Measurements from ENCODE around the gene USP2.

Gene USP2

DNA sequence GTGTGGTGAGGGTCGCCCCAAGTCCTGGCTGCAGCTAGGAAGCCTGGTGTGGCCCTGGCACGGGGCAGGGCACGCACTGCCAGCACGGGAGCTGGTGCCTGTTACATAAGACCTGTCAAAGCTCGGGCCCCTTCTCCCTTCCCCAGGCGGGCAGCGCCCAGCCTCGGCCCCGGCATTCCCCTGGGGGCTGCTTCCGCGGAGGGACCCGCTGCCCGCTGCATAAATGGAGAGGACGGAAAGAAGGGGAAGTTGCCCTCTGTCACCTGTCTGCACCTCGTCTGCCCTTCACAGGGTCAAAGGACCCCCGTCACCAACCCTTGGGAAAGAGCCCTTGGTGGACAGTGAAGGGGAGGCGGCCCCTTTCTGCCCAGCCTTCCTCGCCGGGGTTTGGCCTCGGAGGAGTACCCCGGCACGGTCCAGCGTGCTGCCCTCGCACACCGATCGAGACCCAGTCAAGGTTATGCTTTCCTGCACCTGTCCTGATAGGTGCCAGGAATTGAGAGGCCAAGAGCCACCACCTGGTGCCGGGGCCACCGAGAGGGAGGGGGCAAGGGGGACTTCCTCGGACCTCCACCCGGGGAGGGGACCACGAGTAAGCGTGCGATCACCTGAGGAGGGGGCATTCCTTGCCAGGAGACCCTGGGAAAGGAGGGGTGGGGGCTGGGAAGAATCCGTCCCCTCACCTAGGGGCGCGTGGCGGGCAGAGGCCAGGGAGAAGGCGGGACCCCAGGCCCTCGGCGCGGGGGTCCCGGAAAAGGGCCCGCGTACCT, 18.2 kb downstream of the USP2 start:
- DNase-seq (ENCODE audit: low spot score), result no peak

DNA sequence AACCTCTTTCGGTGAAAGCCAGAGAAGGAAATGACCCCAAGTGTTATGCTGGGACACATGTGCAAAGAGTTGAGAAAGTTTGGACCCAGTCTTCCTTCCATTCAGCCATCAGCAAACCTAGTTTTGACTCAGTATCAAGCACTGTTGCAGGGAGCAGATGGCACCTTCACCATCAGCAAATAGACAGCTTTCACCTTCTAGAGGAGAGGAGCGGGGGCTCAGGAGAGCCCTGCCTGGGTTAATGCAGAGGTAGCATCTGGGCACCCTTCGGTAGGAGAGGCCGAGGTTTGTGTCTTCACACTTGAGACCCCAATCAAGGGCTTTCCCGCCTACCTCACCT, 18.8 kb downstream of the USP2 start:
- DNase-seq (ENCODE audit: low spot score), result no peak

- DNase-seq (ENCODE audit: low spot score), result no peak
Measured at GRCh38 chr11:119361941-119362725, 19.4 kb downstream of the USP2 start.

DNA sequence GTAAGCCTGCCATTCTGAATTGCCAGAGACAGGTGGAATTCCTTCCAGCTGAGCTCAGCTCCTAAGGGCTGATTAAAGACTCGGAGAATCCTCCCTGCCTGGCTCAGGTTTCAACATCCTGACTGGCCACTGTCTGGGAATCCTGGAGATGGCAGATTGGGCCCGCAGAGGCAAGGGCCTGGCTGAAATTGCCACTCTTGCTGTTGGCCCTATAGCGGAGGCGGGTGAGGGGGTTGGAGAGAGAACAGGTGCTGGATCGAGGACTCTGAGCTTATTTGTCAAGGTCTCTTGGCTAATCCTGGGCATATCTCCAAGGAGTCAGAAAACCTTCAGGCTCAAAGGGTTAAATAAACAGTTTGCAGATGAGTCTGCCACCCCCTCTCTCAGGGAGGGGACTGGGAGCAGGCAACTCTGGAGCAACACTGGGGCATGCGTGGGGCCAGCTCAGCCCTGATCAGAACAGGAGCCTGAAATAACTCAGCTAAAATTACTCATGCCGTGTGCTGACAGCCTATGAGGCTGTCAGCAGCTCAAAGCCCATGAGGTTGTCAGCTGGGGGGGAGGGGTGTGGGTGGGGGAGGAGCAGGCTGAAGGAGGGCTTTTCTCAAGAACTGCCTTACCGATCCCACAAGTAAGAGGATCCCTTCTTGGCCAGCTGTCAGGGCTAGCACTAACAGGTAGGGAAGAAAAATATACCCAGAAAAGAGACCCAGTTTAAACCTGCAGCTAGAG, 20.3 kb downstream of the USP2 start:
- DNase-seq (ENCODE audit: low spot score), result peak; percentile 93

DNA sequence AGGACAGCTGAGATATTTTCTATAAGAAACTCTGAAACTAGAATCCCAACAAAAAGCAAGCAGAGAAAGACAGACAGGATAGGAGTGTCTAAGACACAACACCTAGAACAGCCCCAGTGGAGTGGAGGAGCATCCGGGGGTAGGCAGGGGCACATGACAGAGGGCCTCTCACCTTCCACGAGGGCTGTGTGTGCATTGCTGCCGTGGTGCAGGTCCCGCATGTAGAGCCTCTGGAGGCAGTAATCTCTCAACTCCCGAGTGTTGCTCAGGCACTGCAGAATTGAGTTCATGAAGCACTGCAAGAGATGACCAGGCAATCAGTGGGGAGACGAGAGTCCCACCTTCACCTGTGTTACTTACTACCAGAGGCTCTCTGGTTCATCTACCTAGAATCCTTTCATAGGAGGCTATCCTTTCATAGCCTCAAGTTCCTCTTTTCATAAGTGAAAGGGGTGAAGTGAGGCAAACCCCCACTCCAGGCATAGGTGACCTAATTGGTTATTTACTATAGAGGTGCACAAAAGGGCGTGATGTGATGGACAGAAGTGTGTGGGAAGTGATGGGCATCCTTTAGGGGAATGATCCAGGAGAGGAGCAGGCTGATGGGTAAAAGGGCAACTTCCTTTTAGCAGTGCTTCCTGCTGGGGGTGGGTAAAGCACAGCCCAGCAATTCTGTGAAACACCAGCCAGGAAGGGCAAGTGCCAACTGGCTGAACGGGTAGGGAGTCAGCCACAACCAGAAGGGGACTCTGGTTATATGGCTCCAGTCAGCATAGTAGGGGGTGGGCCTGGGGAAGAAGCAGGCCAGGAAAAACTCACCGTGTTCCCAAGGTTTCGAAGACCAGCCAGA, 21.9 kb downstream of the USP2 start:
- DNase-seq (ENCODE audit: low spot score), result no peak

DNA sequence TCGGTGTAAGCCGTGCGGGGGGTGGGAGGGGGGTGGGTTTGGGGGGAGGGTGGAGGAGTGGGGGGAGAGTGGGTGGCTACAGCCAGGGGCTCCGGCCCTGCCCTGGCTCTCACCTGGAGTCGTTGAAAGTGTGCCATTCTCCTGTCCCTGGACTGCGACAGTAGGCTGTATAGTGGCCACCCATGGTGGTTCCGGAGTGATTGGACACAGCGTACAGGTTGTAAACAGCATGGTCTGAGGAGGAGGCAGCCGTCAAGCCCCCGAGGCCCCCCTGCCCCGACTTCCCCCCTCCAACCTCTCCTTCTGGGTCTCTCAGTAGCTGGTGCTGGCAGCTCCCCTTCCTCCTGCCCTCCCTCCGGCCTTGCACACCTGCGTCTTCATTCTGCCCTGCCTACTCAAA, 24.4 kb downstream of the USP2 start:
- no peak for DNase-seq (ENCODE audit: low spot score)

GRCh38 chr11:119356349-119357031, 25.0 kb downstream of the USP2 start:
- peak; percentile 82 for DNase-seq (ENCODE audit: low spot score)

- no peak for DNase-seq (ENCODE audit: low spot score)
Measured at GRCh38 chr11:119355091-119355843, 26.2 kb downstream of the USP2 start.

DNA sequence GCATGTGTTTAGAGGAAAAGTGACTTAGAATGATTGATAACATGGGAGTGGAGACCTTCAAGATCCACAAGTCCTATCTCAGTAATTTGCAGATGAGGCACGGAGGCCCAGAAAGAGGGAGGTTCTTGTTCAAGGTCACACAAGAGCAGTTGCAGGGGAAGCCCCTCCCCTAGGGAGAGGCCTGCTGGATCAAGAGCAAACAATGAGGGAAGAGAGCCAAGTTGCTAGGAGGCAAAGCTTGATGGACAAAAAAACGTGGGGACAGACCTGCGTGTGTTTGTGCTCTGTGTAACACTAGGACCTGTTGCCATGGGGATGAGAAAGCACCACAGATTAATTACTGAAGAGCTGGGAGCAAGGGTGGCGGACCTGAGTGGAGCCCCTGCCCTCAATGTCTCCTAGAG, 28.6 kb downstream of the USP2 start:
- DNase-seq (ENCODE audit: low spot score), result no peak

DNA sequence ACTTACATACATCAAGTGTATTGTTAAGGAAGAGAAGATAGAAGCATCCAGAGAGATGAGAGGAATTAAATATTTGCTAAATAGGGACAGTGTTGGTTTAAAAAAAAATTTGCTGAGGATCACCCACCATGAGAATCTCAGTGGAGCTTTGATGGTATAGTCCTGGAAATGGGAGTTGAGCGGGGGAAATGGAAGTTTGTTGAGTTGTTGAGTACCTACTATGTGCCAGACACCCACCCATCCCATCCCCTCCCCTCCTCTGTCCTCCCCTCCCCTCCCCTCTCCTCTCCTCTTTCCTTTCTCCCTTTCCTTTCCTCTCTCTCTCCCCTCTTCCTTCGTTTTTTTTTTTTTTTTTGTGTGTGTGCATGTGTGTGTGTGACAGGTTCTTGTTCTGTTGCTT, 30.3 kb downstream of the USP2 start:
- no peak for DNase-seq (ENCODE audit: low spot score)

DNA sequence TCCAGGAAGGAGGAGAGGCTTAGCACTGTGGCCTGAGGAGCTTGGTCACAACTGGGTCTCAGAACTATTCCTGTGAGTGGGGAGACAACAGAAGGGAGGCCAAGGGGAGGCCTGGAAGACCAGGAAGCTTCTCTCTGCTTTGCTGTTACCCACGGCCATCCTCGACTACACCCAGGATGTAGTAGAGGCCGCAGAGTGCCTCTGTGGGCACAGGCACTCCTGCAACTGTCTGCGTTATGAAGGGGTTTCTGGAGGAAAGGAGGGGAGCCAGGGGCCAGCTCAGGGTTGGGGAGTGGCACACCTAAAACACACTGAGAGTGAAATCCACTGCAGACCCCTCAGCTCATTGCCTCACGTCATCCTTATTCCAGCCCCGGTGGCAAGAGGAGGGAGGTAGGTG, 31.2 kb downstream of the USP2 start:
- DNase-seq (ENCODE audit: low spot score), result no peak

- DNase-seq (ENCODE audit: low spot score), result no peak
Measured at GRCh38 chr11:119347940-119348605, 33.4 kb downstream of the USP2 start.

- no peak for DNase-seq (ENCODE audit: low spot score)
Measured at GRCh38 chr11:119347242-119347641, 34.2 kb downstream of the USP2 start.

- DNase-seq (ENCODE audit: low spot score), result no peak
Measured at GRCh38 chr11:119346605-119347004, 34.9 kb downstream of the USP2 start, which contains the start of gene MFRP. TSS of gene MFRP (minus strand) at chr11:119346705. CDS start at chr11:119346513, 192 bp downstream.

DNA sequence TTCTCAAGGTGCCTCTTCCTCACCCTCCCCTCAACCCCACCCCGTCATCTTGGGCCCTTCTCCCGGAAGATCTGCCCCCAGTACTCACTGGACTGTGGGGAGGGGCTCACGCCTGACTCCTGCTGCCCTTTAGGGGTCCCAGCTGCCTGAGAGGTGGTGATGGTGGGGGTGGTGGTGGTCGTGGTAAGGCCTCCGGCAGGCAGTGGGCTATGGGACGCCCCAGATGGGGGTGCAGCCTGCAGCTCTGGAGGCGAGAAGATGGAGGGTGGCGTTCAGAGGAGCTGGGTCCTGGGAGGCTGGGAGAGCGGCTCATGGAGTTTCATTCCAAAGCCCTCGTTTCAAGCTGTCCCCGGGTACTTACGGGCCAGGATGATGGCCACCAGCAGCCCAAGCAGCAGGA, 35.8 kb downstream of the USP2 start:
- no peak for DNase-seq (ENCODE audit: low spot score)

DNA sequence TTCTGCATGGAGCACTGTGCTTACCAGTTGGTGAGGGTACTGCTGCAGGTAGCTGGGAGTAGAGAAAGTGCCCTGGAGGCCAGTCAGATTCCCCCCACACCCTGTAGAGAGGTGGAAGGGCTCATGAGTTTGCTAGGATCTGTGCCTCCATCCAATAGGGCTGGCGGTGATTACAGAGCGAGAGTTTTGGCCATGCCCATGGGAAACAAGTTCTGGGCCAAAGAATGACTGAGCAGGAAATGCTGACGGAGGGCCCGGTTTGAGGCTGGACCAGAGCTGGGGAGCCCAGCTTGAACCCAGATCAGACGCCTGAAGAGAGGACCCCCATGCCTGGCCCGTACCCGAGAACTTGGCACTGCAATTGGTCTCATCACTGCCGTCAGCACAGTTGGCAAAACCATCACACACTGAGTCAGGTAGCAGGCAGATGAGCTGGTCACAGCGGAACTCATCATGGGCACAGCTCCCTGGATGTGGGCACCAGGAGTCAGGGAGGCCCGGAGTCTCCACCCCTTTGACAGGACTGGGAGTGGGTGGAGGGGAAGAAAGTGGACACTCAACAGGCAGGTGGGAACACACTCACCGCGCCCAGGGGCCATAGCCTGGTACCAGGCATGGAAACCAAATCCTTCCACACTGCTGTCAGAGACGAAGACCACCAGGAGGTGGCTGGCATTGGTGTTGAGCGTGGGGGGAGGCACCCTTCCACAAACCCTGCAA, 37.0 kb downstream of the USP2 start:
- no peak for DNase-seq (ENCODE audit: low spot score)

GRCh38 chr11:119343726-119344125, 37.8 kb downstream of the USP2 start:
- DNase-seq (ENCODE audit: low spot score), result no peak

DNA sequence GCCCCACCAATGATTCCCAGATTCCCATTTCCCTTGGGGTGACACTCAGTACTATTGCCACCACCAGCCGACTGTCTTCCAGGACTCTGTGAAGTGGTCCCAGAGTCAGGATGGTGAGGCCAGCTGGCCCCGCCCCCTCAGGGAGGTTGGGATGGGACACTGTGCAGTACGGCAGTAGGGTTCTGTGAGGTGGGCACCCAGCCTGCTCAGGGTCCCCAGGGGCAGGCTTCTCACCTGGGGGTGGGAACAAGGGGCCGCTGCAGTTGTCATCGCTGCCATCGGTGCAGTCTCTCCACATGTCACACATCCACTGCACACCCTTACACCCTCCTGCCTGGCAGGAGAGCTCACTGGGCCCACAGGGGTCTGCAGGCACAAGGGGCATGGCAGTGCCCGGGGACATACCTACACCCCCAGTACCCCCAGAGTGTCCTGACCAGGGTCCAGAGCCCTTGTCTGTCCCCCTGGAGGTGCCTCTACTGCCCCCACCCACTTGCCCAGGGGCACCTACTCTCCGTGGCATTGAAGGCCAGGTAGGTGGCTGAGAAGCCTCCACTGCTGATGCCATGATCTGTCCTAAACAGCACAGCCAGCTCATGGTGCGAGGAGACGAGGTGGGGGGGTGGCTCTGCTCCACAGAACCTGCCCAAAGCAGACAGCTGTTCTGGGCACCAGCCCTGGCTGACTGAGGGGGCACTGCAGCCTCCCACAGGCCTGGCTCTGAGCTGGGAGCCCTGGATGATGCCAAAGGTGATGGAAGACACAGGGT, 38.9 kb downstream of the USP2 start:
- DNase-seq (ENCODE audit: low spot score), result no peak

DNA sequence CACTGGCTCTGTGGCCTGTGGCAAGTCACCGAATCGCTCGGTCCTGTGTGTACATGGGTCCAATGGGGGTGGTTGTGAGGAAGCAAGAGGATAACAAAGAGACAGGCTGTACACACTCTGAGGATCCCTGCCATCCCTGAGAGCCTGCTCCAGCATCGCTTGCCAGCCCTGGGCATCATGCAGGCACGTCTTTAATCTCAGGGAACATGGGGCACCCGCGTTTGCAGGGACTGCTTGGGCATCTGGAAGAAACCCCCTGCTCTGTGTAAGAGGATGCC, 39.5 kb downstream of the USP2 start:
- no peak for DNase-seq (ENCODE audit: low spot score)

Data from RKO (cell line).